T-helper 2 cell treated with Interferon-gamma antibody and Interleukin-4, amounts not matched to agents 5 μg/mL and 100 μg/mL, for 36 hours (primary cell): ENCODE data around the gene OGFR.

Experiments used
- DNase-seq: peaks from one replicate; pipeline ENCODE4 v3.0.0; 2021; ENCODE audit warnings: low spot score
- H3K27ac Mint-ChIP-seq: one replicate; pipeline ENCODE4 v1.8.0; 2021; ENCODE audit warnings: mild to moderate bottlenecking, mixed read lengths
- H3K27me3 Mint-ChIP-seq: one replicate; pipeline ENCODE4 v1.8.0; 2021; ENCODE audit warnings: low read depth, mixed read lengths
- H3K36me3 Mint-ChIP-seq: one replicate; pipeline ENCODE4 v1.8.0; 2021; ENCODE audit warnings: low read depth, mixed read lengths
- H3K4me1 Mint-ChIP-seq: one replicate; pipeline ENCODE4 v1.8.0; 2021; ENCODE audit warnings: low read depth, mixed read lengths
- H3K4me3 Mint-ChIP-seq: one replicate; pipeline ENCODE4 v1.8.0; 2022; ENCODE audit warnings: mild to moderate bottlenecking, moderate library complexity, mixed read lengths
- H3K9me3 Mint-ChIP-seq: one replicate; pipeline ENCODE4 v1.8.0; 2021; ENCODE audit warnings: mixed read lengths

The OGFR gene

DNA sequence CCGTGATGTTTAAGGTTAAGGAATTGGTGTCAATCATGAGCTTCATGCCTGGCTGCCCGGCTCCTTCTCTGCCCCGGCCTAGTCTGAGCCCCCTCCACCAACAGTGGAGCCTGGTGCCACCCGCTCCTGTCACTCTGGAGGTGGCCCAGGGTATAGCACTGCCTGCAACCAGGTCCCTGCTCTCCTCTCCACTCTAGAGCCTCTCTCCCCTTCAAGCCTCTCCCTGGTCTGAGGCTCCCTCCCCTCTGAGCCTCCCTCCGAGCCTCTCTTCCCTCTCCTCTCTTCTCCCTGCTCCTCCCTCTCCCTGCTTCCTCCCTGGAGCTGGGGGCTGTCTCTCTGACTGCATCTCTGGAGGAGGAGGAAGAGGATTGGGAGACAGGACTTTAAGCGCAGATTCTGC, 39.6 kb upstream of the OGFR start:
- Mint-ChIP-seq H3K4me1 (peaks cover 4% of the 10 kb centered on the region), H3K36me3 (no peaks in the 10 kb centered on the region), H3K27me3 (no peaks in the 10 kb centered on the region), H3K9me3 (no peaks in the 10 kb centered on the region), H3K27ac (no peak overlapping the region), H3K4me3 (no peak overlapping the region)
- no peak for DNase-seq

- Mint-ChIP-seq H3K27ac (no peak overlapping the region), H3K27me3 (no peaks in the 10 kb centered on the region), H3K4me3 (no peak overlapping the region), H3K36me3 (no peaks in the 10 kb centered on the region), H3K9me3 (no peaks in the 10 kb centered on the region), H3K4me1 (peaks cover 4% of the 10 kb centered on the region)
- no peak for DNase-seq
Observed at GRCh38 chr20:62765432-62766070, 39.1 kb upstream of the OGFR start.

GRCh38 chr20:62766071-62766450, 38.6 kb upstream of the OGFR start:
- DNase-seq = no peak
- H3K4me3 Mint-ChIP-seq = no peak overlapping the region
- H3K36me3 Mint-ChIP-seq = no peaks in the 10 kb centered on the region
- no peaks in the 10 kb centered on the region for H3K9me3 Mint-ChIP-seq
- H3K27ac Mint-ChIP-seq = no peak overlapping the region
- H3K4me1 Mint-ChIP-seq = peaks cover 4% of the 10 kb centered on the region
- no peaks in the 10 kb centered on the region for H3K27me3 Mint-ChIP-seq

GRCh38 chr20:62766716-62767115, 37.9 kb upstream of the OGFR start:
- DNase-seq = no peak
- Mint-ChIP-seq H3K4me3 (no peak overlapping the region), H3K36me3 (no peaks in the 10 kb centered on the region), H3K9me3 (no peaks in the 10 kb centered on the region), H3K4me1 (peaks cover 4% of the 10 kb centered on the region), H3K27me3 (no peaks in the 10 kb centered on the region), H3K27ac (no peak overlapping the region)

DNA sequence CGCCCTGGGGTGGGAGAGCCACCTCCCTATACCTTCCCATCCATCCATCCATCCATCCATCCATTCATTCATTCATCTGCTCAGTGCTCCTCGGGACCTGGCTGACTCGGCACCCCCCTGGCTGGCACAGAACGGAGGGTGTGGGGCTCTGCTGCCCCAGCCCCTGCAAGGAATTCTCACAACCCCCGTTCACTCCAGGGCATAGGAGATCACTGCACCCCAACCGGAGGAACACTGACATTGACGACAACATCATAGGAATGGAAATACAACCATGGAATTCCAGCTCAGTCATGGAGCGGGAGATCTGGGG, 36.4 kb upstream of the OGFR start:
- no peaks in the 10 kb centered on the region for H3K9me3 Mint-ChIP-seq

DNA sequence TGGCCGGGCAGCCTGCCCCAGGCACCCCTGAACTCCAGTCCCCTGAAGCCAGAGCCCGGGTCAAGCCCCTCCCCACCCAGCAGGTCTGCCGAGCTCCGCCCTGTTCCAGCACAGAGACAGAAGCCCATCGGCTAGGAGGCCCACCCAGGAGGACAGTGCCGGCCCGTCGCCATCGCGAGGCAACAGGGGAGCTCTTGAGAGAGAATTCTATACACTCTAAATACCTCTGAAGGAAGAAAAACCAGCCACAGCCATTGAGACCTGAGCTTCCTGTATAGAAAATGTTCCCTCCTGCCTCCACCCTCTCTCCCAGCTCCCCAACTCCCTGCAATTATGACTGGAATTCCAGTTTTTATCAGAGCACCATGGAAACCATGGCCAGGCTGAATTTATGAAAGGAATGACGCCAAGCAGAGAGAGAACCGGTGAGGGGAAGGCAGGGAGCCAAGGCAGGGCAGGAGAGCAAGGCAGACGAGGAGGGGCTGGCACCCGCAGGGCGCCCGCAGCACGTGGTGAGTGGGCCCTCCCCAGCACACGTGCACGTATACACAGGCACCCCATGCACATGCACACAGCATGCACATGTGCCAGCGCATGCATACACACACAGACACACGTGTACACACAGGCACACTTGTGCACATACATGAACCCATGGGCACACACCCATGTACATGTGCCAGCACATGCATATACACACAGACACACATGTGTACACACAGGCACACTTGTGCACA, 35.9 kb upstream of the OGFR start:
- DNase-seq = no peak
- no peaks in the 10 kb centered on the region for H3K36me3 Mint-ChIP-seq
- peaks cover 12% of the 10 kb centered on the region for H3K4me1 Mint-ChIP-seq
- no peaks in the 10 kb centered on the region for H3K27me3 Mint-ChIP-seq
- H3K4me3 Mint-ChIP-seq = no peak overlapping the region
- no peak overlapping the region for H3K27ac Mint-ChIP-seq
- H3K9me3 Mint-ChIP-seq = no peaks in the 10 kb centered on the region

More for the DNA sequence above, 36.4 kb upstream of the OGFR start:
- Mint-ChIP-seq H3K27me3 (no peaks in the 10 kb centered on the region), H3K4me1 (peaks cover 12% of the 10 kb centered on the region), H3K36me3 (no peaks in the 10 kb centered on the region), H3K27ac (no peak overlapping the region), H3K4me3 (no peak overlapping the region)
- no peak for DNase-seq

- Mint-ChIP-seq H3K27ac (no peak overlapping the region), H3K27me3 (no peaks in the 10 kb centered on the region), H3K9me3 (no peaks in the 10 kb centered on the region), H3K36me3 (no peaks in the 10 kb centered on the region), H3K4me3 (no peak overlapping the region), H3K4me1 (peaks cover 14% of the 10 kb centered on the region)
- DNase-seq = no peak
Observed at GRCh38 chr20:62769346-62770071, 35.1 kb upstream of the OGFR start.

DNA sequence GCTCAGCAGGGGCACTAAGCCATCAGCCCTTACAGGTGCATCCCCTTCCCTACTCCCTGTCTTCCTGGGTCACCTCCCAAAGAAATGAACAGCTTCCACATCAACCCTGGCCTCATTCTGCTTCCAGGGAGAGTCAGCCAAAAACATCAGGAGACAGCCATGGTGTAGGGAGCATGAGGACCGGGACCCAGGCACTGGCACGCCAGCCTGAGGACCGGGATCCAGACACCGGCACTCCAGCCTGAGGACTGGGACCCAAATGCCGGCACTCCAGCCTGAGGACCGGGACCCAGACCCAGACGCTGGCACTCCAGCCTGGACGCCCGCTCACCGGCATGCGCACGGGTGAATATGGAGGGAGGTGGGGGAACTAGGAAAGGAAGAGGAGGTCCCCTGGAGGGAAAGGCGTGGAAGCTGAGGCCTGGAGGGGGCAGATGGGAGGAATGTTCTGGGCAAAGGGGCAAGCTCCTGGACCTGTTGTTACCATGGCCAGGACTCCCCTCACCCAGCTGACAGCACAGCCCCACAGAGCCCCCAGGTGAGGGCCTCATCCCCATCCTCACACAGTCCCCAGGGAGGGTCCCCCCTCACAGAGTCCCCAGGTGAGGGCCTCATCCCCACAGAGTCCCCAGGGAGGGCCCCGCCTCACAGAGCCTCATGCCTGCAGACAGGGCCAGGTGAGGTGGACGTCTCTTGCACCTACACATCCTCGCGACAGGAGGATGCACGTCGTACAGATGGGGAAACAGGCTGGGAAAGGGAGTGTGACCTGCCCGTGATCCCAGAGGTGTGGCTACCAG, 34.3 kb upstream of the OGFR start:
- no peaks in the 10 kb centered on the region for H3K27me3 Mint-ChIP-seq
- H3K36me3 Mint-ChIP-seq = no peaks in the 10 kb centered on the region
- no peak for DNase-seq
- H3K4me1 Mint-ChIP-seq = peaks cover 20% of the 10 kb centered on the region
- no peaks in the 10 kb centered on the region for H3K9me3 Mint-ChIP-seq
- no peak overlapping the region for H3K27ac Mint-ChIP-seq
- H3K4me3 Mint-ChIP-seq = no peak overlapping the region

GRCh38 chr20:62770916-62771315, 33.7 kb upstream of the OGFR start:
- no peaks in the 10 kb centered on the region for H3K9me3 Mint-ChIP-seq
- no peak overlapping the region for H3K4me3 Mint-ChIP-seq
- H3K27me3 Mint-ChIP-seq = no peaks in the 10 kb centered on the region
- no peak for DNase-seq
- no peaks in the 10 kb centered on the region for H3K36me3 Mint-ChIP-seq
- H3K27ac Mint-ChIP-seq = no peak overlapping the region
- peaks cover 24% of the 10 kb centered on the region for H3K4me1 Mint-ChIP-seq

DNA sequence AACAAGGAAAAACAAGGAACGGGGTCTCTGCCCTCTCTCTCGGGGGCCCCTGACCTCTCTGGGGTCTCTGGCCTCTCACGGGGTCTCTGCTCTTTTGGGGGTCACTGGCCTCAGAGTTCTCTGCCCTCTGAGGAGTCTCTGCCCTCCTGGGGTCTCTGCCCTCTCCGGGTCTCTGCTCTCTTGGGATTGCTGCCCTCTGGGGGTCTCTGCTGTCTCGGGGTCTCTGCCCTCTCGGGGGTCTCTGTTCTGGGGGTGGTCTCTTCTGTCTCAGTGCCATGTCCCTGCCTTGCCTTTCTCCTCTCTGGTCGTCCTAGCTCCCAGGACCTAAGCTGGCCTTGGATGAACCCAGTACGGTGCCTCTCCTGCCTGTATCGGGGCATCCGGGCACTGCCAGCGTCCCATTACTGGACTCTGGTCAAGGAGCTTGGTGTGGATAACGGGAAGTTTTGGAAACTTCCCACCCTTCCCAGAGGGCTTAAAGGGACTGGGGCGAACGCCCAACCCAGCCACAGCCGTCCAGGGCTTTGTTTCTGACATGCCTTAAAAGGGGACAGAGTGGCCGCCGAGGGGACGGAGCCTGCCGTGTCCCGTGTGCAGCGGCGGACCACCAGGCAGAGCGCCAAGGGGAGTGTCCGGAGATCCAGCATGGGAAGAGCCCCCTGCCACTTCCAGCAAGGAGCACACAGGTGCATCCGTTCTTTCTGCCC, 33.1 kb upstream of the OGFR start:
- Mint-ChIP-seq H3K4me3 (no peak overlapping the region), H3K9me3 (no peaks in the 10 kb centered on the region), H3K27ac (no peak overlapping the region), H3K4me1 (peaks cover 29% of the 10 kb centered on the region), H3K36me3 (no peaks in the 10 kb centered on the region), H3K27me3 (no peaks in the 10 kb centered on the region)
- DNase-seq = no peak

- peaks cover 33% of the 10 kb centered on the region for H3K4me1 Mint-ChIP-seq
- H3K9me3 Mint-ChIP-seq = no peaks in the 10 kb centered on the region
- no peaks in the 10 kb centered on the region for H3K27me3 Mint-ChIP-seq
- H3K4me3 Mint-ChIP-seq = no peak overlapping the region
- no peak overlapping the region for H3K27ac Mint-ChIP-seq
- no peaks in the 10 kb centered on the region for H3K36me3 Mint-ChIP-seq
- DNase-seq = no peak
Observed at GRCh38 chr20:62772103-62772611, 32.5 kb upstream of the OGFR start.

DNA sequence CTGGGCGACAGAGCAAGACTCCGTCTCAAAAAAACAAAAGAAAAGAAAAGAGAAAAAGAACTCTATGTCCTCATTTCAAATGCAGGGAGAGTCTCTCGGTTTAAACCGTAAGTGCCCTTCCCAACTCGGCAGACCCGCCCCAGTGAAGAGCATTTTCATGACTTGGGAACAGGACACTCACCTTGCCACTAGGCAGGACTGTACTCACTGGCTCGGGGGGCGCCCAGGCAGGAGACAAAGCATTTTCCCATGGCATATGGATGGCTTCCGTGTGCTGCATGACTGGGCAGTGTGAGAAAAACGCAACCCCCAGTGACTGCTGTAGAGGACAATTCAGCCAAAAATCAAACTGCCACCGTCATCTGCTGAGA, 32.0 kb upstream of the OGFR start:
- Mint-ChIP-seq H3K27me3 (no peaks in the 10 kb centered on the region), H3K36me3 (no peaks in the 10 kb centered on the region), H3K27ac (no peak overlapping the region), H3K9me3 (no peaks in the 10 kb centered on the region), H3K4me1 (peaks cover 34% of the 10 kb centered on the region), H3K4me3 (no peak overlapping the region)
- no peak for DNase-seq

DNA sequence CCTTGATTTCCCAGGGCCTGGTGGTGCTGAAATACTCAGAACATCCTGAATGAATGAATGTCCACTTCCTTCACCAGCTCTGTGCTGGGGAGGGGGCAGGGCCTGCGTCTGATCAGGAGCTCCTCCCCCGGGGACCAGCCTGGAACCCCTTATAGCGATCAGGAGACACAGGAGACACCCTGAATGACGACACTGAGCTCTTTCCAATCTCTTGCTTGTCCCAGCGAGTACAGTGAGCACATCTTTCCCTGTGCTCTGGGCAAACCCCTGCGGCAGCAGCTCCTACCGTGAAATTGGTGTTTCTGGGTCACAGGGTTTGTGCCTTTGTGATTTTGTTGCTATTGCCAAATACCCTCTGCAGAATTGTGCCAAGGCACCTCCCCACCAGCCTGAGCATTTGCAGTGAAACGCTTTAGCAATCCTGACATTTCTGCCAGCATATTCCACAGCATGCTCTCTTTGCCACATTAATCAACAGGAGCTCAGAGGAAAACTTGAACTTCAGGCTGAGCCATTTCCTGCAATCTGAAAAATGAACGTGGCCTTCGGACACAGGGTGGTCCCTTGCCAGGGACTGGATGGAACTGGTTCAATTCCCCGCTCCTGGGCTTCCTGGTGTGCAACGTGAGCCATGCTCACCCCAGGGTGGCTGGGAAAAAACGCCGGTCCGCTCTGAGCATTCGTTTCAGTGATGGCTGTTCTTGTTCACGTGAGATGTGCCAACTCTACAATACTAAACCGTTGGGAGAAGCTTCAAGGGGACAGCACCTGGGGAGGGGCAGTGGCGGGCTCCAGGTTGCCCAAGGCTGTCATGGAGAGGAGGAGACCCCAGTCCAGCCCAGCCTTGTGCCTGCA, 31.4 kb upstream of the OGFR start:
- Mint-ChIP-seq H3K9me3 (no peaks in the 10 kb centered on the region), H3K4me3 (no peak overlapping the region), H3K27me3 (no peaks in the 10 kb centered on the region), H3K36me3 (no peaks in the 10 kb centered on the region), H3K27ac (no peak overlapping the region), H3K4me1 (peaks cover 35% of the 10 kb centered on the region)
- no peak for DNase-seq
